Endothelial cell of umbilical vein (primary cell): ENCODE measurements around the gene TYW1.
"Not testable (repeated sequence)": the region's sequence is repeated elsewhere in the genome, so short reads cannot be mapped to it uniquely, and the experiment has no call there.

Source experiments
- CTCF ChIP-seq, 2 donors: IDR thresholded peaks; 1 replicate in 1 of 2; 2 replicates in 1 of 2; pipeline ENCODE4 v1.5.1; 2011; ENCODE audit warnings: low read length in 2 of 2, mild to moderate bottlenecking in 2 of 2, moderate library complexity in 2 of 2, control low read depth in 1 of 2, inconsistent platforms in 1 of 2, low read depth in 1 of 2; ENCODE audit not compliant: insufficient read depth in 1 of 2; ENCODE audit errors: extremely low read depth in 1 of 2
- EZH2 ChIP-seq: IDR thresholded peaks from 2 replicates; pipeline ENCODE4 v1.6.1; 2012; ENCODE audit warnings: borderline replicate concordance, low read depth, mild to moderate bottlenecking, moderate library complexity, low read length, inconsistent platforms; ENCODE audit not compliant: severe bottlenecking
- GATA2 ChIP-seq: IDR thresholded peaks from 2 replicates; pipeline ENCODE4 v1.7.0; 2011; ENCODE audit warnings: low read depth, mild to moderate bottlenecking, moderate library complexity, mixed read lengths, low read length; ENCODE audit not compliant: insufficient read length, insufficient read depth
- MYC ChIP-seq: IDR thresholded peaks from one replicate; pipeline ENCODE4 v1.6.1; 2011; ENCODE audit warnings: mild to moderate bottlenecking, low read depth, low read length

- TF ChIP-seq CTCF (IDR thresholded peaks at IDR 0.05; ENCODE audit: extremely low read depth in 1 of 2, insufficient read depth in 1 of 2, low read depth in 1 of 2, low read length in 2 of 2); MYC; GATA2; EZH2: not testable (repeated sequence)
Observed at GRCh38 chr7:66980336-66980735, 16.3 kb upstream of the TYW1 start.
